Left ventricle myocardium inferior (tissue), 1 donor: ENCODE data around the gene SERPINB3. TPM values are rescaled to one million over a fixed set of nuclear protein-coding genes. Genes with fewer than 3 reads are reported as not detected.
"Not testable (repeated sequence)": the region's sequence is repeated elsewhere in the genome, so short reads cannot be mapped to it uniquely, and the experiment has no call there.

ENCODE experiments used
- DNase-seq: peaks from one replicate; pipeline ENCODE4 v3.0.0-alpha.2; 2020
- H3K27ac ChIP-seq: fragments of 200-600 bp; replicated peaks from 2 replicates; pipeline ENCODE4 v1.8.0; 2021
- H3K27me3 ChIP-seq: fragments of 200-600 bp; 2 replicates; pipeline ENCODE4 v1.8.0; 2021; ENCODE audit warnings: low read depth
- H3K36me3 ChIP-seq: fragments of 200-600 bp; 2 replicates; pipeline ENCODE4 v1.8.0; 2021
- H3K4me1 ChIP-seq: fragments of 200-600 bp; 2 replicates; pipeline ENCODE4 v1.8.0; 2021
- H3K4me3 ChIP-seq: fragments of 200-600 bp; 2 replicates; pipeline ENCODE4 v1.8.0; 2021; ENCODE audit warnings: mild to moderate bottlenecking, moderate library complexity
- H3K9me3 ChIP-seq: fragments of 200-600 bp; replicated peaks from 2 replicates; pipeline ENCODE4 v1.8.0; 2021
- CTCF ChIP-seq: fragments of 200-600 bp; IDR thresholded peaks from 2 replicates; pipeline ENCODE4 v1.8.0; 2021; ENCODE audit warnings: antibody characterized with exemption, mild to moderate bottlenecking, borderline replicate concordance
- intact Hi-C: fragments of 100-400 bp; cut with micrococcal nuclease; formaldehyde crosslinking; loops from one replicate; pipeline ENCODE4 v1.11.0; 2022
- total RNA-seq: library from RNA; stranded (reverse); fragmentation: NEBNext Ultra II Directional; extraction: Animal tissue kit (Norgen Biotek cat#: 25700); gene quantifications from one replicate; pipeline ENCODE4 v1.2.1, GENCODE V29; 2021
- donor health status: DM: no; HTN: yes; CAD: no; lungs with severe emphysema.

SERPINB3 gene
- total RNA-seq, 1 donor from 2014 or later: not detected

GRCh38 chr18:63676526-63677323 lies 15.0 kb upstream of the SERPINB3 start:
- H3K4me3 ChIP-seq: no peak overlapping the region
- intact Hi-C loops: no loop called here
- H3K27me3 ChIP-seq: no peaks in the 10 kb centered on the region
- no peaks in the 10 kb centered on the region for H3K36me3 ChIP-seq
- H3K4me1 ChIP-seq: no peaks in the 10 kb centered on the region
- TF ChIP-seq CTCF: peak; percentile 28
- H3K27ac ChIP-seq: no peak overlapping the region
- DNase-seq: no peak
- peaks cover 1% of the 10 kb centered on the region for H3K9me3 ChIP-seq

- Histone ChIP-seq H3K27ac (no peak overlapping the region), H3K9me3 (peaks cover 10% of the 10 kb centered on the region), H3K4me3 (no peak overlapping the region), H3K27me3 (no peaks in the 10 kb centered on the region), H3K4me1 (no peaks in the 10 kb centered on the region), H3K36me3 (no peaks in the 10 kb centered on the region)
- TF ChIP-seq CTCF: no peak
- intact Hi-C loops: no loop called here
- DNase-seq: no peak
Observed at GRCh38 chr18:63664571-63664970, 2.9 kb upstream of the SERPINB3 start.

- H3K36me3 ChIP-seq, intact Hi-C loops, H3K4me3 ChIP-seq, H3K27me3 ChIP-seq, H3K27ac ChIP-seq, H3K9me3 ChIP-seq, H3K4me1 ChIP-seq, DNase-seq: not testable (repeated sequence)
Observed at GRCh38 chr18:63658920-63659319, 2.8 kb downstream of the SERPINB3 start.

- H3K9me3 ChIP-seq, H3K27ac ChIP-seq, intact Hi-C loops, H3K27me3 ChIP-seq, DNase-seq, H3K4me1 ChIP-seq, H3K36me3 ChIP-seq, H3K4me3 ChIP-seq: not testable (repeated sequence)
Observed at GRCh38 chr18:63650271-63650670, 11.4 kb downstream of the SERPINB3 start.

- no peak for DNase-seq
- no peak overlapping the region for H3K27ac ChIP-seq
- intact Hi-C loops: no loop called here
- no peaks in the 10 kb centered on the region for H3K9me3 ChIP-seq
- no peak for TF ChIP-seq CTCF
- H3K4me1 ChIP-seq: no peaks in the 10 kb centered on the region
- no peaks in the 10 kb centered on the region for H3K36me3 ChIP-seq
- no peak overlapping the region for H3K4me3 ChIP-seq
- H3K27me3 ChIP-seq: no peaks in the 10 kb centered on the region
Observed at GRCh38 chr18:63648241-63648640, 13.5 kb downstream of the SERPINB3 start.

GRCh38 chr18:63646936-63647335 lies 14.8 kb downstream of the SERPINB3 start:
- H3K27ac ChIP-seq: no peak overlapping the region
- TF ChIP-seq CTCF: no peak
- no peaks in the 10 kb centered on the region for H3K27me3 ChIP-seq
- H3K4me3 ChIP-seq: no peak overlapping the region
- intact Hi-C loops: no loop called here
- no peaks in the 10 kb centered on the region for H3K9me3 ChIP-seq
- H3K4me1 ChIP-seq: no peaks in the 10 kb centered on the region
- no peak for DNase-seq
- H3K36me3 ChIP-seq: no peaks in the 10 kb centered on the region

- H3K27ac ChIP-seq, H3K4me3 ChIP-seq, H3K36me3 ChIP-seq, H3K9me3 ChIP-seq, H3K27me3 ChIP-seq, intact Hi-C loops, DNase-seq, H3K4me1 ChIP-seq: not testable (repeated sequence)
Observed at GRCh38 chr18:63644694-63645093, 17.0 kb downstream of the SERPINB3 start.

GRCh38 chr18:63644142-63644541 lies 17.6 kb downstream of the SERPINB3 start, which contains the start of gene SERPINB4:
Gene SERPINB4 (minus strand): TSS chr18:63644256. CDS start chr18:63643577, 679 bp downstream.
- H3K9me3 ChIP-seq, DNase-seq, intact Hi-C loops, H3K27ac ChIP-seq, H3K4me3 ChIP-seq, H3K4me1 ChIP-seq, H3K27me3 ChIP-seq, H3K36me3 ChIP-seq: not testable (repeated sequence)

- H3K27ac ChIP-seq, H3K9me3 ChIP-seq, H3K4me3 ChIP-seq, H3K27me3 ChIP-seq, H3K36me3 ChIP-seq, intact Hi-C loops, DNase-seq, H3K4me1 ChIP-seq: not testable (repeated sequence)
Observed at GRCh38 chr18:63642668-63643356, 18.9 kb downstream of the SERPINB3 start.
